ENCODE data around the gene PARP14.
A peak's percentile ranks its signal among the peaks of the same experiment; 100 is the strongest.
"Not testable (repeated sequence)": the region's sequence is repeated elsewhere in the genome, so short reads cannot be mapped to it uniquely, and the experiment has no call there.

Gene PARP14

DNA sequence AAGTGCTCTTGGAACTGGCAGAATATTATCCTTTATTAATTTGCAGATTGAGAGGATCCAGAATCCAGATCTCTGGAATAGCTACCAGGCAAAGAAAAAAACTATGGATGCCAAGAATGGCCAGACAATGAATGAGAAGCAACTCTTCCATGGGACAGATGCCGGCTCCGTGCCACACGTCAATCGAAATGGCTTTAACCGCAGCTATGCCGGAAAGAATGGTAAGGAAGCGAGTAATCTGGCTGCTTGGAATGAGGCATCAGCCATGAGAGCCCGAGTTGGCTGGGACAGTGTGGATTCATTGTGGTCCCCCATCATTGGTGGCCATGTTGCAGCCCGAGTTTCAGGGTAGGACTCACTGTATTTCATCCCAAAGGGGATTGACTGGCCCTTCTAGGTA lies 47.1 kb downstream of the PARP14 start:
- Mint-ChIP-seq H3K4me1 (no peaks in the 10 kb centered on the region), H3K27ac (no peak overlapping the region), H3K4me3 (no peak overlapping the region), H3K27me3 (no peaks in the 10 kb centered on the region), H3K9me3 (peaks cover 0 to 5% of the 10 kb centered on the region in 2 donors)
- ATAC-seq (no peak), DNase-seq (no peak)

DNA sequence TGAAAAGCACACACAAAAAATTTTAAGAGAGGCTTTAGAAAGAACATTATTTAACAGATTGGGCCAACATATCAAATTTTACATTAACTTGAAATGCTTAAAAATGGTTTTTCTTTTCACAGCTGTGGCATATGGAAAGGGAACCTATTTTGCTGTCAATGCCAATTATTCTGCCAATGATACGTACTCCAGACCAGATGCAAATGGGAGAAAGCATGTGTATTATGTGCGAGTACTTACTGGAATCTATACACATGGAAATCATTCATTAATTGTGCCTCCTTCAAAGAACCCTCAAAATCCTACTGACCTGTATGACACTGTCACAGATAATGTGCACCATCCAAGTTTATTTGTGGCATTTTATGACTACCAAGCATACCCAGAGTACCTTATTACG lies 47.5 kb downstream of the PARP14 start:
- ATAC-seq (no peak), DNase-seq (no peak)
- Mint-ChIP-seq H3K27me3 (no peaks in the 10 kb centered on the region), H3K27ac (no peak overlapping the region), H3K4me1 (no peaks in the 10 kb centered on the region), H3K9me3 (peaks cover 0 to 5% of the 10 kb centered on the region in 2 donors), H3K4me3 (no peak overlapping the region)

DNA sequence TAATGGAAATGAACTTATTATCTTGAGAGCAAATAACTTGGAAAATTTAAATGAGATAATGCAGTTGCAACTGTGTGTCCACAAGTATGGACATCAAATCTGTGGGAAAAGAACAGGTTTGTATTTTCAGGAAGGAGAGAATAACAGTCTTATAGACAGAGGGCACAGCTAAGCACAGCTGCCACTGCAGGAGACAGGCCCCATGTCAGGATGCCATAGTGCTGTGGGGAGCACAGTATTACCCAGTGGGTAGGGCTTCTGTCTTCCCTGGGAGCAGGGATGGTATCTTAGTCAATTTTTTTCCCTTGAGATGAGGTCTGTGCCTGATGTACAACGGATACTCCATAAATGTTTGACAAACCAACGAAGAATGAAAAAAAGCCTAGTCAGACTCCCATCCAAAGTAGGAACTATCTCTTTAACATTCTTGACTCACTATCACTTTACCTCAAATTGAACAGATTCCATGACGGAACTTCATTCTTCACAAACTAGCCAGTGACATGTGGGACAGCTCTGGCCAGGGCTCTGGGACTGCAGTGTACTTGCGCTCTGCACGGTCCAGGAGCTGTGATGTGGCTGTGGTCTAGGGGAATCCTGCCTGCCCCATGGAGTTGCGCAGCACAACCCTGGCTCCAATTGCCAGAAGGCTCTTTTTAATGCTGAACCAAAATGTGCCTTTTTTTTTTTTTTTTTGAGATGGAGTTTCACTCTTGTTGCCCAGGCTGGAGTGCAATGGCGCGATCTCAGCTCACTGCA lies 48.3 kb downstream of the PARP14 start:
- no peaks in the 10 kb centered on the region for H3K27me3 Mint-ChIP-seq
- H3K4me1 Mint-ChIP-seq, result no peaks in the 10 kb centered on the region
- no peak overlapping the region for H3K27ac Mint-ChIP-seq
- DNase-seq (no peak), ATAC-seq (no peak)
- H3K4me3 Mint-ChIP-seq, result no peak overlapping the region
- H3K9me3 Mint-ChIP-seq, result peaks cover 0 to 10% of the 10 kb centered on the region in 2 donors

DNA sequence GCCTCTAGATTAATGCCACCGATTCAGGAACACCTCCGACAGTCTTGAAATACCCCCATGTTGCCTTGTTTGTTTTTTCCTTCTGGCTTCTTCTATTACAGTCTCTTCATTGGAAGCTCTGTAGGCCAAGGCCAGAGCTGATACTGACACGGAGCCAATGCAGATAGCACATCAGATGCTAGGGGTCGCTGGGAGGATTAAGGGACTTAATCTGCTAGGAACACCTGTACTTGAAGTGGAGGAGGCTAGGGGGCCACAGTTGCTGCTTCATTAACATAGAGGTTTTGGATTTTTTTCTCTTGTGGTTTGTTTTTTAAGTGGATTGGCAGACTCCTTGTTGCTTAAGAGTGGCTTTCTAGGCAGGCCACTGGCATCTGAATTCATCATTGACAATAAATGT lies 49.6 kb downstream of the PARP14 start:
- no peaks in the 10 kb centered on the region for H3K4me1 Mint-ChIP-seq
- H3K4me3 Mint-ChIP-seq, result no peak overlapping the region
- ATAC-seq, result no peak
- DNase-seq, result no peak
- H3K27me3 Mint-ChIP-seq, result no peaks in the 10 kb centered on the region
- H3K27ac Mint-ChIP-seq, result peak overlapping the region in 1 of 2 donors; percentile 68
- H3K9me3 Mint-ChIP-seq, result peaks cover 0 to 11% of the 10 kb centered on the region in 2 donors

DNA sequence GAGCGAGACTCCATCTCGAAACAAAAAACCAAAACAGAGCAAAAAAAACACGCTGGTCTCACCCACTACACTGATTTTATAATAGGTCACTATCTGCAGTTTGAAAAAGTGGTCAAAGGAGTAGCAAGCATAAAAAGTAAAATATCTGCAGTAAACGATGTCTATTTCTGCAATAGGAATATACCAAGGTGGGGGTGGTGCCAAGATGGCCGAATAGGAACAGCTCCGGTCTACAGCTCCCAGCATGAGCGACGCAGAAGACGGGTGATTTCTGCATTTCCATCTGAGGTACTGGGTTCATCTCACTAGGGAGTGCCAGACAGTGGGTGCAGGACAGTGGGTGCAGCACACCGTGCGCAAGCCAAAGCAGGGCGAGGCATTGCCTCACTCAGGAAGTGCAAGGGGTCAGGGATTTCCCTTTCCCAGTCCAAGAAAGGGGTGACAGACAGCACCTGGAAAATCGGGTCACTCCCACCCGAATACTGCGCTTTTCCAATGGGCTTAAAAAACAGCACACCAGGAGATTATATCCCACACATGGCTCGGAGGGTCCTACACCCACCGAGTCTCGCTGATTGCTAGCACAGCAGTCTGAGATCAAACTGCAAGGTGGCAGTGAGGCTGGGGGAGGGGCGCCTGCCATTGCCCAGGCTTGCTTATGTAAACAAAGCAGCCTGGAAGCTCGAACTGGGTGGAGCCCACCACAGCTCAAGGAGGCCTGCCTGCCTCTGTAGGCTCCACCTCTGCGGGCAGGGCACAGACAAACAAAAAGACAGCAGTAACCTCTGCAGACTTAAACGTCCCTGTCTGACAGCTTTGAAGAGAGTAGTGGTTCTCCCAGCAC lies 52.3 kb downstream of the PARP14 start:
- not testable (repeated sequence) for H3K4me1 Mint-ChIP-seq, DNase-seq, ATAC-seq, H3K9me3 Mint-ChIP-seq, H3K27me3 Mint-ChIP-seq, H3K4me3 Mint-ChIP-seq
- H3K27ac Mint-ChIP-seq, result peak overlapping the region in 1 of 2 donors; percentile 7

DNA sequence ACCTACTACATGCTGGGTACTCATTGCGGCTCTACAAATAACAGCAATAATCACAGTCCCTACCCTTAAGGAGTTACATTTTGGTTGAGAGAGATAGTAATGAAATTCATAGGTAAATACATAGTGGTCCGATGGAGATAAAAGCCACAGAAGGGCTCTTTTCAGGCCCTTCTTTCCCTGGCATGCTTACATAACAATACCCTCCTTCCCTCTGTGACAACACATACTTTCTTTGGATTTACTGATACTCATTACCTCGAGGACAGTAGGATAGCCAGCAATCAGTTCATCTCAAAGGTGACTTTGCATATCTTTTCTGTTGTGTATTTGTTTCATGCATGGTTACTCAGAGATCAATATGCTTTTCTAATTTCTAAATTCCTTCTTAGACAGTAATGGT lies 58.5 kb downstream of the PARP14 start:
- ATAC-seq, result no peak
- DNase-seq, result no peak
- no peaks in the 10 kb centered on the region for H3K9me3 Mint-ChIP-seq
- H3K27ac Mint-ChIP-seq, result no peak overlapping the region
- H3K4me3 Mint-ChIP-seq, result no peak overlapping the region
- no peaks in the 10 kb centered on the region for H3K27me3 Mint-ChIP-seq
- no peaks in the 10 kb centered on the region for H3K4me1 Mint-ChIP-seq

DNA sequence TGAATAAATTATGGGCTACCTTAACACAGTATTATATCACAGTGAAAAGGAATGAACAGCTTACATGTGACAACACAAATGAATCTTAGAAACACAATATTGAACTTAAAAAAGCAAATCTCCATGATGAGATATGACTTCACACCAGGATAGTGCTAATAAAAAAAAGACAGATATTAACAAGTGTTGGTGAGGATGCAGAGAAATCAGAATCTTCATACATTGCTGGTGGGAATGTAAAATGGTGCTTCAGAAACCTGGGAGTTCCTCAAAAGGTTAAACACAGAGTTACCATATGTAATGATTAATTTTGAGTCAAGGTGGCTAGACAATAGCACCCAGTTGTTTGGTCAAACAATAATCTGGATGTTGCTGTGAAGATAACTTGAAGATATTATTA lies 61.6 kb downstream of the PARP14 start:
- no peak for ATAC-seq
- no peaks in the 10 kb centered on the region for H3K9me3 Mint-ChIP-seq
- DNase-seq, result no peak
- H3K27ac Mint-ChIP-seq, result no peak overlapping the region
- H3K4me1 Mint-ChIP-seq, result no peaks in the 10 kb centered on the region
- H3K4me3 Mint-ChIP-seq, result no peak overlapping the region
- no peaks in the 10 kb centered on the region for H3K27me3 Mint-ChIP-seq

DNA sequence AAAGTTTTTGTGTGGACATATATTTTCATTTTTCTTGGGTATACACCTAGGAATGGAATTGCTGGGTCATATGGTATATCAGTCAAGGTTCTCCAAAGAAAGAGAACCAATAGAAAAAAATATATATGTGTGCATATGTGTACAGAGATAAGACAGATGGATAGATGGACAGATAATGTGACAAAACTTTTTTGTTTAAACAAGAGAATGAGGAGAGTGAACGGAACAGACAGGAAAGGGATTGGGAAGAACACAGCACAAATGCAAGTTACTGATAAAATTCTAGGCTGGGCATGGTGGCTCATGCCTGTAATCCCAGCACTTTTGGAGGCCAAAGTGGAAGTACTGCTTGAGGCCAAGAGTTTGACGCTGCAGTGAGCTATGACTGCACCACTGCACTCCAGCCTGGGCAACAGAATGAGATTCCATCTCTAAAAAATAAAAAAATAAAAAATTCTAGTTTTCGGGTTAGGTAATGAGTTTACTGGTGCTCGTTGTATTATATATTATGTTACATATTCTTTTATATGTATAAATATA lies 63.0 kb downstream of the PARP14 start:
- H3K4me3 Mint-ChIP-seq, result no peak overlapping the region
- H3K9me3 Mint-ChIP-seq, result no peaks in the 10 kb centered on the region
- H3K27me3 Mint-ChIP-seq, result no peaks in the 10 kb centered on the region
- ATAC-seq (no peak), DNase-seq (no peak)
- no peaks in the 10 kb centered on the region for H3K4me1 Mint-ChIP-seq
- no peak overlapping the region for H3K27ac Mint-ChIP-seq

DNA sequence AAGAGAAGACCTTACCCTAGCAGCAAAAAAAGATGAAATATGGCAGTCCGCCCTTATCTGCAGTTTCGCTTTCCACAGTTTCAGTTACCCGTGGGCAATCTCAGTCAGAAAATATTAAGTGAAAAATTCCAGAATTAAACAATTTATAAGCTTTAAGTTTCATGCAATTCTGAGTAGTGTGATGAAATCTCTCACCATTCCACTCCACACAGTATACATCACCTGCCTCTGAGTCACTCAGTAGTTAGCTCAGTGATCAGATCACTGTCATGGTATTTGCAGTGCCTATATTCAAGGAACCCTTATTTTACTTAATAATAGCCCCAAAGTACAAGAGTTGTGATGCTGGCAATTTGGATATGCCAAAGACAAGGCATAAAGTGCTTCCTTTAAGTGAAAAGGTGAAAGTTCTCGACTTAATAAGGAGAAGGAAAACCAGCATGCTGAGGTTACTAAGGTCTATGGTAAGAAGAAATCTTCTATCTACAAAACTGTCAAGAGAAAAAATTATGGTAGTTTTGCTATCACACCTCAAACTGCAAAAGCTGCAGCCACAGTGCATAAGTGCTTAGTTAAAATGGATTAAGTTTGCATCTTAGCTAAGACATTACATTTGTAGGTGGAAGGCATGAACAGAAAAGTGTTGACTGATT lies 64.9 kb downstream of the PARP14 start:
- Mint-ChIP-seq H3K27ac (peak overlapping the region in 1 of 2 donors; percentile 27), H3K9me3 (no peaks in the 10 kb centered on the region), H3K4me3 (no peak overlapping the region), H3K27me3 (no peaks in the 10 kb centered on the region), H3K4me1 (no peaks in the 10 kb centered on the region)
- ATAC-seq (no peak), DNase-seq (no peak)

DNA sequence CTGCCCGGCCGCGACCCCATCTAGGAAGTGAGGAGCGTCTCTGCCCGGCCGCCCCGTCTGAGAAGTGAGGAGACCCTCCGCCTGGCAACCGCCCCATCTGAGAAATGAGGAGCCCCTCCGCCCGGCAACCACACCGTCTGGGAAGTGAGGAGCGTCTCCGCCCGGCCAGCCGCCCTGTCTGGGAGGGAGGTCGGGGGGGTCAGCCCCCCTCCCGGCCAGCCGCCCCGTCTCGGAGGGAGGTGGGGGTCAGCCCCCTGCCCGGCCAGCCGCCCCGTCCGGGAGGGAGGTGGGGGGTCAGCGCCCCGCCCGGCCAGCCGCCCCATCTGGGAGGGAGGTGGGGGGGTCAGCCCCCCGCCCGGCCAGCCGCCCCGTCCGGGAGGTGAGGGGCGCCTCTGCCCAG lies 66.7 kb downstream of the PARP14 start:
- H3K4me1 Mint-ChIP-seq, DNase-seq, H3K9me3 Mint-ChIP-seq, H3K27ac Mint-ChIP-seq, ATAC-seq, H3K4me3 Mint-ChIP-seq, H3K27me3 Mint-ChIP-seq: not testable (repeated sequence)

DNA sequence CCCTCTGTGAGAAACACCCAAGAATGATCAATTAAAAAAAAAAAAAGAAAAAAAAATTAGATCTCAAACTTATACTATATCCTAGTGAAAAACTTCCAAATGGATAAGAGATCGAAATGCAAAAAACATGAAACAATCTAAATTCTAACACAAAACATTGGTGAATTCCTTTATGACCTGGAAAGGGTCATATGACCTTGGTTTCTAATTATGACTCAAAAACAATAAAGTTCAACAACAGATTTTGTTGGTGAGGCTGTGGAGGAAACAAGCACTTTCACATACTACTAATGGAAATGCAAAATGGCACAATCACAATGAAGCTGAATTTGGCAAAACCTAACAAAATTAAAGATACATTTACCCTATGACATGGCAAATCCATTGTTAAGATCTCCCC lies 67.7 kb downstream of the PARP14 start:
- no peaks in the 10 kb centered on the region for H3K9me3 Mint-ChIP-seq

DNA sequence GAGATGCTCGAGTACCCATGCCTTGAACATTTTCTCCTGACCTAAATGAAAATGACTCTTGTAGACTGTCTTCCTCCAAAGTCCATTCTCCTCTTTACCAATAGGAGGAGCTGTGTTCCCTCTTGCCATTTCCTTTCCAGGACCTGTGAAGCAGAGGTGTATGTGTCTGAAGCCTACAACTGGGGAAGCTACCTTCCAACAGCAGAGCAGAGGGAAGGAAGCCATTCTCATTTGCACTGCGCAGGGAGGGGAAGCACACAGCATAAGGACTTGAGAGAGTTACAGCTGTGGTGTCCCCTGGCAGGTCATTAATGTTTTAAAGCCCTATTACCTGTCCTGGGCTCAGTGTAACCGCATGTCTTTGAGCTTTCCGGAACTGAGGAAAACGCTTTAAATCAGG lies 74.3 kb downstream of the PARP14 start:
- Mint-ChIP-seq H3K4me3 (no peak overlapping the region), H3K27ac (no peak overlapping the region), H3K27me3 (no peaks in the 10 kb centered on the region), H3K9me3 (no peaks in the 10 kb centered on the region), H3K4me1 (peaks cover 8% of the 10 kb centered on the region)
- ATAC-seq (peak; percentile 86), DNase-seq (peak; percentile 22)

More for the DNA sequence above, 67.7 kb downstream of the PARP14 start:
- Mint-ChIP-seq H3K27ac (no peak overlapping the region), H3K4me1 (no peaks in the 10 kb centered on the region), H3K4me3 (no peak overlapping the region), H3K27me3 (no peaks in the 10 kb centered on the region)
- no peak for ATAC-seq
- no peak for DNase-seq

DNA sequence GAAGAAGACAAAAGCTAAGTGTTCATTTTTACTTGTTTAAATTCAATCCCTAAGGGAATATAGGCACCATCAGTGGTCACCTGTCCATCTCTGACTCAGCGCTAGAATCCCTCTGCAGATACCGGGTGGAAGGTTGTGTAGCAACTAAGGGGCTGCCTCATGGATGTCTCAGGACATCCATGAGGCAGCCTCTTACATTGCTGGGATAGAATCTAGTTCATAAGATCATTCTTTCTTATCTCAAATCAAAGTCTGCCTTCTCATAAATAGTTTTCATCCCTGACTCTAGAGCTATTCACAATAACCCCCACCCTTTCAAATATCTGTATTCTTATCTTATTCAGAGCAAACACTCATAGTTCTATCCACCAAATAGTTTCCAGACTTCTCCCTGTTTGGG lies 74.9 kb downstream of the PARP14 start:
- peaks cover 8% of the 10 kb centered on the region for H3K4me1 Mint-ChIP-seq
- H3K27ac Mint-ChIP-seq, result no peak overlapping the region
- H3K27me3 Mint-ChIP-seq, result no peaks in the 10 kb centered on the region
- H3K9me3 Mint-ChIP-seq, result no peaks in the 10 kb centered on the region
- ATAC-seq, result no peak
- no peak overlapping the region for H3K4me3 Mint-ChIP-seq
- DNase-seq, result no peak

DNA sequence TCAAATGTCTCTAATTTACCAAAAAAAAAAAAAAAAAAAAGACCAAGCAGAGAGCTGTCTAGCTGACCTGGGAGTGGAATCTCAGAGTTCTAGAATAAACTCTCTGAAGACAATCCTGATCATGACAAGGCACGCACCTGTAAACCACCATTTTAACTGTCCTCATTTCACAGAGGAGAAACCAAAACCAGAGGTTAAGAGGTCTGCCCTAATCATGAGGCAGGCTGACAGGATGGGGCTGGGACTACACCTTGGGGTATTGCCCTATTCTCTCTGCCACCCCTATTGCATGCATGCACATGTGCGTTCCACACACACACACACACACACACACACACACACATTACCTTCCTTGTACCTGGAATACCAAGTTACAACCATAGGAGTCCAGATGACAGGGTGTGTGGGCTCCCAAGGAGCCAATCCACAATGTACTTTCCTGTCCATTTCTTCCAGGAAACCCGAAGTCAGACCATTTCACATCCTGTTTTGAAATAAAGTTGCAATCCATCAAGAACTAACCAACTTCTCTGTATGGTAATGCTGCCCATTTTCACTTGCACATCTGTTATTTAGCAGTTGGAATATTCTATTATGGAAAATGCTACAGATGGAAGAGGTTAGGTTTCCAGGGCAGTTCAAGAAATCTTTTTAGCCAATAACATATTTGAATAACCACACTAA lies 78.4 kb downstream of the PARP14 start:
- Mint-ChIP-seq H3K9me3 (no peaks in the 10 kb centered on the region), H3K27me3 (no peaks in the 10 kb centered on the region), H3K4me1 (peaks cover 8% of the 10 kb centered on the region), H3K27ac (no peak overlapping the region), H3K4me3 (no peak overlapping the region)
- DNase-seq (peak in 1 of 2 donors; percentile 17), ATAC-seq (peak; percentile 69)
